K562 (cell line): ENCODE data around the gene C5AR2. TPM values are rescaled to one million over a fixed set of nuclear protein-coding genes. Genes with fewer than 3 reads are reported as not detected.
A peak's percentile ranks its signal among the peaks of the same experiment; 100 is the strongest.

Experiments used
- AFF1 ChIP-seq, 2 experiments: fragments of 450-650 bp; IDR thresholded peaks; 2 replicates each; pipeline ENCODE4 v1.6.1; 2018; ENCODE audit warnings: mild to moderate bottlenecking in 2 of 2, low read depth in 1 of 2; ENCODE audit not compliant: partially characterized antibody in 2 of 2
- CSDE1 ChIP-seq, 2 experiments: fragments of 450-650 bp; IDR thresholded peaks; 2 replicates each; pipeline ENCODE4 v1.6.1; 2016; ENCODE audit warnings: mild to moderate bottlenecking in 1 of 2
- CTCF ChIP-seq, 3 experiments: IDR thresholded peaks in 2 of 3; conservative IDR thresholded peaks in 1 of 3; 2 replicates each; pipeline ENCODE4 v1.5.1; 2011 to 2012; ENCODE audit warnings: low read length in 3 of 3, mild to moderate bottlenecking in 3 of 3, control low read depth in 2 of 3, improper control_type of control experiment in 1 of 3, inconsistent platforms in 1 of 3, low read depth in 1 of 3, mixed read lengths in 1 of 3, moderate library complexity in 1 of 3; ENCODE audit not compliant: insufficient read depth in 2 of 3
- DEAF1 ChIP-seq: fragments of 450-650 bp; formaldehyde crosslinking; IDR thresholded peaks from 2 replicates; pipeline ENCODE4 v1.4.0; 2020; ENCODE audit warnings: mild to moderate bottlenecking, moderate library complexity
- E2F8 ChIP-seq: fragments of 450-650 bp; IDR thresholded peaks from 2 replicates; pipeline ENCODE4 v1.7.1; 2018; ENCODE audit warnings: mild to moderate bottlenecking, low read depth; ENCODE audit not compliant: partially characterized antibody
- GATAD2B ChIP-seq: fragments of 450-650 bp; IDR thresholded peaks from 2 replicates; pipeline ENCODE4 v1.6.1; 2017; ENCODE audit warnings: mild to moderate bottlenecking, borderline replicate concordance
- MIER1 ChIP-seq: fragments of 450-650 bp; IDR thresholded peaks from 2 replicates; pipeline ENCODE4 v1.6.1; 2016; ENCODE audit warnings: antibody characterized with exemption, mild to moderate bottlenecking, low read depth
- NCOR1 ChIP-seq: fragments of 450-650 bp; IDR thresholded peaks from 2 replicates; pipeline ENCODE4 v1.6.1; 2016; ENCODE audit warnings: mild to moderate bottlenecking, moderate library complexity
- PATZ1 ChIP-seq: fragments of 250-450 bp; sonication (Bioruptor Pico); IDR thresholded peaks from 2 replicates; pipeline ENCODE4 v1.5.0; 2020; ENCODE audit warnings: mild to moderate bottlenecking, borderline replicate concordance
- TFAM ChIP-seq: fragments of 250-450 bp; sonication (Bioruptor Pico); conservative IDR thresholded peaks from 2 replicates; pipeline ENCODE4 v1.5.0; 2021; ENCODE audit warnings: mild to moderate bottlenecking, moderate library complexity
- ZNF280A ChIP-seq: fragments of 450-650 bp; IDR thresholded peaks from 2 replicates; pipeline ENCODE4 v1.6.1; 2018; ENCODE audit warnings: mild to moderate bottlenecking, low read depth; ENCODE audit not compliant: partially characterized antibody
- polyA plus RNA-seq, 8 experiments: library from polyadenylated mRNA; depleted of rRNA in 4 of 8; stranded (reverse) in 5 of 8; unstranded in 3 of 8; fragments of >200 nt; fragmentation: Nextera tagmentation in 2 of 8; fragmentation: Illumina TruSeq in 1 of 8; extraction: Ambion mirVana in 2 of 8; extraction: Trizol in 1 of 8; gene quantifications; 2 replicates each; pipeline versions ENCODE4 v1.2.1 to v1.2.3, GENCODE V29; 2011 to 2014; ENCODE audit warnings: inconsistent platforms in 1 of 8, missing spikeins in 1 of 8
- total RNA-seq, 7 experiments: library from RNA; depleted of rRNA in 6 of 7; stranded (reverse); fragments of >200 nt in 6 of 7; fragmentation: Illumina TruSeq in 2 of 7; extraction: Trizol in 2 of 7; gene quantifications; 2 replicates each; pipeline versions ENCODE4 v1.2.1 to v1.2.3, GENCODE V29; 2011 to 2021; ENCODE audit warnings: low replicate concordance in 1 of 7

The C5AR2 gene
- total and polyA plus RNA-seq, 9 of the 15 experiments (the other 6 are each of a cell fraction or from before 2014, with no cell fraction given): 0.01 to 1.1 (median 0.13) TPM

GRCh38 chr19:47284324-47284899 is 47.6 kb upstream of the C5AR2 start (continued):
- TF ChIP-seq AFF1 (IDR thresholded peaks at IDR 0.05; ENCODE audit: low read depth in 1 of 2, partially characterized antibody in 2 of 2): no peak
- TF ChIP-seq TFAM (CRISPR knock-in tag): no peak
- TF ChIP-seq E2F8: peak; percentile 54
- TF ChIP-seq GATAD2B: no peak
- TF ChIP-seq CTCF (IDR thresholded peaks at IDR 0.05 in 2 of 3, conservative IDR thresholded peaks at IDR 0.05 in 1 of 3; ENCODE audit: insufficient read depth in 2 of 3, low read depth in 1 of 3, low read length in 3 of 3): peak; percentile 73 to 87 (median 79)
- TF ChIP-seq DEAF1 (CRISPR knock-in tag): no peak
- TF ChIP-seq NCOR1: no peak
- TF ChIP-seq ZNF280A: no peak
- TF ChIP-seq PATZ1: no peak
- TF ChIP-seq MIER1: no peak
- TF ChIP-seq CSDE1 (IDR thresholded peaks at IDR 0.05): no peak
